Right lobe of liver (tissue), 4 donors: ENCODE data around the gene ERCC6.

Experiments
- POLR2A ChIP-seq: fragments of 450-650 bp; IDR thresholded peaks from one replicate; pipeline ENCODE4 v1.6.1; 2017; ENCODE audit warnings: antibody characterized with exemption, mild to moderate bottlenecking
- TF ChIP-seq, protein P1 (sequence below), 4 donors: fragments of 200-600 bp in 3 of 4; fragments of 450-650 bp in 1 of 4; IDR thresholded peaks; one replicate each; pipeline versions ENCODE4 v1.5.1 to v1.8.0; 2016 to 2022; ENCODE audit warnings: antibody characterized with exemption in 4 of 4, mild to moderate bottlenecking in 2 of 4
- donor health status: DM: no; HTN: no; CAD: no.
- donor health status: DM: no; HTN: no; CAD: no.
- donor health status: DM: no; HTN: yes; CAD: no.

DNA sequence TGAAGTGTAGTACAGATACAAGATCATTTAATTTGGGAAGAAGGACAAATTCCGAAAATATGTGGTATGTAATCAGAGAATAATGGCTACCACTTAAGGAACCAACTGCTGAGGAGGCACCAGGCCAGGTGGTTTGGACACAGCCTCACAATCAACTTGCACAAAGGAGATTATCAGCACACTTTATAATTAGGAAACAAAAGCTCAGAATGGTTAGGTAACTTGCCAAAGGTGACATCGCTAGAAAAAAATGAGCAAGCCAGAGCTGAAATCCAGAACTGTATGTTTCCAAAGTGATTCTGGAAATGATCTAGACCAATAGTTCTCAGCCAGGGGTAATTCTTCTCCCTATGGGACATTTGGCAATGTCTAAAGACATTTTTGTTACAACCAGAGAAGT lies 36.6 kb downstream of the ERCC6 start:
- TF ChIP-seq, protein P1, sequence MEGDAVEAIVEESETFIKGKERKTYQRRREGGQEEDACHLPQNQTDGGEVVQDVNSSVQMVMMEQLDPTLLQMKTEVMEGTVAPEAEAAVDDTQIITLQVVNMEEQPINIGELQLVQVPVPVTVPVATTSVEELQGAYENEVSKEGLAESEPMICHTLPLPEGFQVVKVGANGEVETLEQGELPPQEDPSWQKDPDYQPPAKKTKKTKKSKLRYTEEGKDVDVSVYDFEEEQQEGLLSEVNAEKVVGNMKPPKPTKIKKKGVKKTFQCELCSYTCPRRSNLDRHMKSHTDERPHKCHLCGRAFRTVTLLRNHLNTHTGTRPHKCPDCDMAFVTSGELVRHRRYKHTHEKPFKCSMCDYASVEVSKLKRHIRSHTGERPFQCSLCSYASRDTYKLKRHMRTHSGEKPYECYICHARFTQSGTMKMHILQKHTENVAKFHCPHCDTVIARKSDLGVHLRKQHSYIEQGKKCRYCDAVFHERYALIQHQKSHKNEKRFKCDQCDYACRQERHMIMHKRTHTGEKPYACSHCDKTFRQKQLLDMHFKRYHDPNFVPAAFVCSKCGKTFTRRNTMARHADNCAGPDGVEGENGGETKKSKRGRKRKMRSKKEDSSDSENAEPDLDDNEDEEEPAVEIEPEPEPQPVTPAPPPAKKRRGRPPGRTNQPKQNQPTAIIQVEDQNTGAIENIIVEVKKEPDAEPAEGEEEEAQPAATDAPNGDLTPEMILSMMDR (IDR thresholded peaks at IDR 0.05) = no peak
- TF ChIP-seq POLR2A = no peak
